B cell (primary cell): ENCODE results near the gene CRY2. TPM values are rescaled to one million over a fixed set of nuclear protein-coding genes. Genes with fewer than 3 reads are reported as not detected.

Experiments used
- ATAC-seq: fragments of 200-7000 bp; cut with Tn5 transposase; one replicate; pipeline ENCODE4 v1.10.0; 2021; ENCODE audit warnings: low read depth, mild to moderate bottlenecking, moderate number of reproducible peaks, moderate library complexity
- CTCF ChIA-PET: fragments of 350-600 bp; sonication (Branson Sonifier 250); formaldehyde crosslinking; loops from one replicate; lab custom pipeline; 2021; ENCODE audit warnings: antibody characterized with exemption, inconsistent platforms; lab: Charles Lee
- POLR2A ChIA-PET: fragments of 350-600 bp; sonication (Branson Sonifier 250); formaldehyde crosslinking; loops from one replicate; lab custom pipeline; 2021; ENCODE audit warnings: antibody characterized with exemption; lab: Charles Lee
- DNase-seq: peaks from one replicate; pipeline ENCODE4 v3.0.0; 2013
- H2AFZ ChIP-seq: 2 replicates; pipeline ENCODE4 v1.6.1; 2012; ENCODE audit warnings: mild to moderate bottlenecking, low read depth, low read length; ENCODE audit not compliant: insufficient read depth, poor library complexity, severe bottlenecking
- H3K27ac ChIP-seq, 2 donors: 1 replicate in 1 of 2; 2 replicates in 1 of 2; pipeline ENCODE4 v1.5.1; 2012 to 2013; ENCODE audit warnings: low read length in 2 of 2, mild to moderate bottlenecking in 2 of 2, moderate library complexity in 1 of 2
- H3K27me3 ChIP-seq, 4 experiments: fragments of 200-600 bp in 1 of 4; sonication (generic) in 1 of 4; replicated peaks in 1 of 4; 1 replicate in 2 of 4; 2 replicates in 2 of 4; pipeline versions ENCODE4 v1.6.1 to v1.7.0; 2013 to 2016; ENCODE audit warnings: low read length in 3 of 4, mild to moderate bottlenecking in 2 of 4, mixed read lengths in 1 of 4, moderate library complexity in 1 of 4; ENCODE audit not compliant: insufficient read depth in 4 of 4, control insufficient read depth in 3 of 4; ENCODE audit errors: control extremely low read depth in 1 of 4
- H3K36me3 ChIP-seq, 2 experiments: replicated peaks in 1 of 2; 1 replicate in 1 of 2; 2 replicates in 1 of 2; pipeline versions ENCODE4 v1.6.1 to v1.7.1; 2013; ENCODE audit warnings: low read length in 1 of 2; ENCODE audit not compliant: insufficient read depth in 2 of 2, control insufficient read depth in 1 of 2; ENCODE audit errors: control extremely low read depth in 1 of 2, extremely low read depth in 1 of 2
- H3K4me1 ChIP-seq, 2 donors: fragments of 200-600 bp in 1 of 2; sonication (generic) in 1 of 2; 1 replicate in 1 of 2; 2 replicates in 1 of 2; pipeline versions ENCODE4 v1.5.1 to v1.6.1; 2013 to 2017; ENCODE audit warnings: low read length in 2 of 2; ENCODE audit not compliant: control insufficient read depth in 2 of 2, insufficient read depth in 2 of 2
- H3K4me2 ChIP-seq: replicated peaks from 2 replicates; pipeline ENCODE3; 2012; ENCODE audit warnings: mild to moderate bottlenecking, low read depth, low read length; ENCODE audit not compliant: poor library complexity, severe bottlenecking
- H3K4me3 ChIP-seq, 5 experiments: fragments of 200-600 bp in 1 of 5; sonication (generic) in 1 of 5; 1 replicate in 3 of 5; 2 replicates in 2 of 5; pipeline versions ENCODE4 v1.5.1 to v1.7.0; 2011 to 2016; ENCODE audit warnings: low read length in 4 of 5, mild to moderate bottlenecking in 4 of 5, low read depth in 2 of 5, control low read depth in 1 of 5, moderate library complexity in 1 of 5; ENCODE audit not compliant: insufficient read depth in 1 of 5; ENCODE audit errors: control extremely low read depth in 1 of 5, extremely low read depth in 1 of 5
- H3K79me2 ChIP-seq: fragments of 200-600 bp; sonication (generic); one replicate; pipeline ENCODE4 v1.6.0; 2016; ENCODE audit warnings: low read length; ENCODE audit not compliant: control insufficient read depth, insufficient read depth
- H3K9ac ChIP-seq: fragments of 200-600 bp; sonication (generic); 2 replicates; pipeline ENCODE4 v1.6.1; 2017; ENCODE audit warnings: mild to moderate bottlenecking, low read length, moderate library complexity
- H3K9me3 ChIP-seq, 3 donors: one replicate each; pipeline versions ENCODE4 v1.6.1 to v1.7.1; 2013; ENCODE audit warnings: low read length in 2 of 3; ENCODE audit not compliant: control insufficient read depth in 2 of 3, insufficient read depth in 1 of 3; ENCODE audit errors: control extremely low read depth in 1 of 3
- H4K20me1 ChIP-seq: 2 replicates; pipeline ENCODE4 v1.6.0; 2012; ENCODE audit warnings: mild to moderate bottlenecking, low read length; ENCODE audit not compliant: insufficient read depth, control insufficient read depth, poor library complexity, severe bottlenecking
- H3K27ac Mint-ChIP-seq: one replicate; pipeline ENCODE4 v1.8.0; 2021; ENCODE audit warnings: mixed read lengths
- H3K27me3 Mint-ChIP-seq: one replicate; pipeline ENCODE4 v1.8.0; 2021; ENCODE audit warnings: mixed read lengths
- H3K4me1 Mint-ChIP-seq: one replicate; pipeline ENCODE4 v1.8.0; 2021; ENCODE audit warnings: mixed read lengths
- H3K4me3 Mint-ChIP-seq: one replicate; pipeline ENCODE4 v1.8.0; 2021; ENCODE audit warnings: mixed read lengths
- H3K9me3 Mint-ChIP-seq: one replicate; pipeline ENCODE4 v1.8.0; 2022; ENCODE audit warnings: mixed read lengths; ENCODE audit not compliant: insufficient read depth
- EZH2 ChIP-seq: IDR thresholded peaks from 2 replicates; pipeline ENCODE4 v1.6.1; 2012; ENCODE audit warnings: borderline replicate concordance, low read depth, mild to moderate bottlenecking, moderate library complexity, low read length; ENCODE audit not compliant: insufficient read depth, poor library complexity, severe bottlenecking
- WGBS: methylation state at CpG from one replicate; pipeline ENCODE4 v1.1.5; 2013; ENCODE audit warnings: missing lambda C conversion rate; ENCODE audit not compliant: insufficient coverage; 5-methylcytosine and 5-hydroxymethylcytosine counted together
- intact Hi-C: fragments of 100-400 bp; cut with micrococcal nuclease; formaldehyde crosslinking; loops from one replicate; pipeline ENCODE4 v1.10.0; 2022
- polyA plus RNA-seq: library from polyadenylated mRNA; depleted of rRNA; stranded (reverse); fragments of >200 nt; gene quantifications from 2 replicates; pipeline ENCODE4 v1.2.3, GENCODE V29; 2012
- total RNA-seq, 2 donors: library from RNA; stranded (reverse); fragments of 120-200 nt in 1 of 2; gene quantifications; 1 replicate in 1 of 2; 2 replicates in 1 of 2; pipeline versions ENCODE4 v1.2.3 to v1.2.4, GENCODE V29; 2013 to 2022
- TF ChIP-seq, protein P1 (sequence below): fragments of 200-600 bp; IDR thresholded peaks from one replicate; pipeline ENCODE4 v1.8.0; 2022; ENCODE audit warnings: antibody characterized with exemption, mild to moderate bottlenecking

CRY2 gene
- total and polyA plus RNA-seq, 2 donors (not counting 1 experiment from before 2014, with no cell fraction given): 20.4 to 65.1 TPM

DNA sequence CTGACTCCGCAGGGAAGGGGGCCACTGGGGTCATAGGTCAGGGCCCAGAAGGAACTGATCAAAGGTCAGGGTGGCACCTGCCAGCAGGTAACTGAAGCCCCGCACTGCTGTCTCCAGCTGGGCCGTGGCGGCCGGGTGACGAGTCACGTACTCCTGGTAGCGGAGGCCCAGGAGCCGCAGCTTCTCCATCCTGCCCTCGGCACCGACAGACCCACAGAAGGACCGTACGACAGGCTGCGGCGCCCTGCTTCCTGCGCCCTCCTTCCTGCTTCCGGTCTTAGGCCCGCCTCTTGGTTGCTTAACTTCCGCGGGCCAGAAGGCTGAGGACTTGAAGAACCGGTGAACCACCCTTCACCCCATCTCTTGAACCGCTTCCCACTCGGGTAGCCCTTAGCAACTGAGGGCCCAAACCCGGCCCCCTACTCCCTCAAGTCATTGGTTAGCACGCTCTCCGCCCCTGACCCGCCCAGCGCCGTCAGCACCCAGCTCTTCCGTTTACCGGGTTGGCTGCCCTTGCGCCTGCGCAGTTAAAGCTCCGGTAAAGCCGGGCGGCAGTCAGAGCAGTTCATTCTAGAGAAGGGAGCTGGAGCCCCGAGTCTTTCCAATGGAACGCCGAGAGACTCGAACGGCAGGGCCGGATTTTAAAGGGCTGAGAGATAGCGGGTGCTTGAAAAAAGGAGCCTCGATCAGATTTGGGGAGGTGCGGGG is 70.5 kb downstream of the CRY2 start, which contains the start of gene PEX16:
Gene PEX16 (minus strand): TSS at position 255 of the 708 bp plus-strand sequence. CDS start 66 bp downstream, at position 189.
- Histone ChIP-seq H4K20me1 (peaks cover 54% of the 10 kb centered on the region), H2AFZ (peak within 1 kb of the TSS; percentile 80), H3K36me3 (peaks cover 2 to 28% of the 10 kb centered on the region in 2 experiments), H3K4me2 (peak within 1 kb of the TSS; percentile 98), H3K79me2 (peaks cover 48% of the 10 kb centered on the region), H3K27ac (peak within 1 kb of the TSS; percentile 88 to 95), H3K9me3 (no peaks in the 10 kb centered on the region), H3K27me3 (no peaks in the 10 kb centered on the region), H3K4me1 (peaks cover 44 to 57% of the 10 kb centered on the region in 2 donors), H3K9ac (peak within 1 kb of the TSS; percentile 97), H3K4me3 (peak within 1 kb of the TSS; percentile 86 to 99 (median 90))
- Mint-ChIP-seq H3K4me3 (peak within 1 kb of the TSS; percentile 92), H3K4me1 (peaks cover 64% of the 10 kb centered on the region), H3K27ac (peak within 1 kb of the TSS; percentile 94), H3K9me3 (no peaks in the 10 kb centered on the region), H3K27me3 (no peaks in the 10 kb centered on the region)
- ChIA-PET CTCF (interaction anchor here (0.9 to 9.6 kb wide), 12 partner anchors 9 to 146 kb away, joined by 3 to 98 read pairs (median 4); partner anchors contain the start of gene CRY2), POLR2A (interaction anchor here (0.9 to 9.1 kb wide), 5 partner anchors 9 to 112 kb away, joined by 4 to 162 read pairs (median 6); partner anchors contain the start of gene CRY2)
- intact Hi-C loops: loop anchor here (1.0 to 10.0 kb wide), 10 partner anchors 13 to 1353 kb away; partner anchors contain the start of genes ATG13, CD82, CRY2 and DGKZ
- peak; percentile 99 for DNase-seq
- peak; percentile 83 for ATAC-seq
- WGBS: under 1% methylated on average over 43 of the region's 45 CpGs
- TF ChIP-seq, protein P1, sequence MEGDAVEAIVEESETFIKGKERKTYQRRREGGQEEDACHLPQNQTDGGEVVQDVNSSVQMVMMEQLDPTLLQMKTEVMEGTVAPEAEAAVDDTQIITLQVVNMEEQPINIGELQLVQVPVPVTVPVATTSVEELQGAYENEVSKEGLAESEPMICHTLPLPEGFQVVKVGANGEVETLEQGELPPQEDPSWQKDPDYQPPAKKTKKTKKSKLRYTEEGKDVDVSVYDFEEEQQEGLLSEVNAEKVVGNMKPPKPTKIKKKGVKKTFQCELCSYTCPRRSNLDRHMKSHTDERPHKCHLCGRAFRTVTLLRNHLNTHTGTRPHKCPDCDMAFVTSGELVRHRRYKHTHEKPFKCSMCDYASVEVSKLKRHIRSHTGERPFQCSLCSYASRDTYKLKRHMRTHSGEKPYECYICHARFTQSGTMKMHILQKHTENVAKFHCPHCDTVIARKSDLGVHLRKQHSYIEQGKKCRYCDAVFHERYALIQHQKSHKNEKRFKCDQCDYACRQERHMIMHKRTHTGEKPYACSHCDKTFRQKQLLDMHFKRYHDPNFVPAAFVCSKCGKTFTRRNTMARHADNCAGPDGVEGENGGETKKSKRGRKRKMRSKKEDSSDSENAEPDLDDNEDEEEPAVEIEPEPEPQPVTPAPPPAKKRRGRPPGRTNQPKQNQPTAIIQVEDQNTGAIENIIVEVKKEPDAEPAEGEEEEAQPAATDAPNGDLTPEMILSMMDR: no peak
- TF ChIP-seq EZH2: no peak
